ENCODE measurements around the gene ABCB7.
A peak's percentile ranks its signal among the peaks of the same experiment; 100 is the strongest.
"Not testable (repeated sequence)": the region's sequence is repeated elsewhere in the genome, so short reads cannot be mapped to it uniquely, and the experiment has no call there.

Gene ABCB7

DNA sequence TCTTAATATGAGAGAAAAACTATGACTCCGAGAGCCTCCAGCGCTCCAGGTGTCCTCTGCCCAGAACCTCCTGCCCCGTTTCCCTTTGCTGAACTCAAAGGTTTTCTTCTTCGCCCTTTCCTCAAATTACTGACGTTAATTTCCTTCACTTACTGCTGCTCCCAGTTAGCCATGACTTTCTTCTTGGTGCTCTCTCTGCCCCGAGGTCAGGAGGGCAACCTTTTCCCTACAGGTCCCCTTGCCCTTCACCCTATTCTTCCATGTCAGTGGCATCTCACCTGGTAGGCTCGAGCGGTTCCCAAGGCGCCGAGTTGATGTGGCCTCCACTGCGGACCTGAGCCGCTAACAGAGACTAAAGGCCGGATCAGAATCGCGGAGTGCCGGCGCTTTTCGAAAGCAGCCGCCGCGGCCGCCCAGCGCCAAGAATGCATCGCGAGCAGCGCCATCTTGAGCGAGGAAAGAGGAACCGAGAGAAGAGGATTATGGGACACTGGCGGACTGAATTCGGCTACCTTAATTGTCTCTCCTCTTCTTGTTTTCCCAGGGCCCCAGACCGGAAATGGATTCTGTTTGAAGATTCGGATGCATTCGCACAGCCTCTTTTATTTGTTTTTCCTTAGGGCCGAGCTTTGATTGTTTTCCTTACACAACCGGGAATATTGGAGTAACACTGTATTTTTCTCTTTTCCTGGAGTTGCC, at the start of gene ABCB7:
Gene ABCB7 (minus strand): TSS at position 457 of the 699 bp plus-strand sequence. CDS start 11 bp downstream, at position 446.
- DNase-seq (ENCODE audit: low spot score): peak; percentile 78

GRCh38 chrX:75188415-75189206, 32.5 kb upstream of the ABCB7 start:
- DNase-seq (ENCODE audit: low spot score): not testable (repeated sequence)

- no peak for DNase-seq (ENCODE audit: low spot score)
Measured at GRCh38 chrX:75181721-75182120, 25.6 kb upstream of the ABCB7 start.

GRCh38 chrX:75179536-75180293, 23.6 kb upstream of the ABCB7 start:
- not testable (repeated sequence) for DNase-seq (ENCODE audit: low spot score)

DNA sequence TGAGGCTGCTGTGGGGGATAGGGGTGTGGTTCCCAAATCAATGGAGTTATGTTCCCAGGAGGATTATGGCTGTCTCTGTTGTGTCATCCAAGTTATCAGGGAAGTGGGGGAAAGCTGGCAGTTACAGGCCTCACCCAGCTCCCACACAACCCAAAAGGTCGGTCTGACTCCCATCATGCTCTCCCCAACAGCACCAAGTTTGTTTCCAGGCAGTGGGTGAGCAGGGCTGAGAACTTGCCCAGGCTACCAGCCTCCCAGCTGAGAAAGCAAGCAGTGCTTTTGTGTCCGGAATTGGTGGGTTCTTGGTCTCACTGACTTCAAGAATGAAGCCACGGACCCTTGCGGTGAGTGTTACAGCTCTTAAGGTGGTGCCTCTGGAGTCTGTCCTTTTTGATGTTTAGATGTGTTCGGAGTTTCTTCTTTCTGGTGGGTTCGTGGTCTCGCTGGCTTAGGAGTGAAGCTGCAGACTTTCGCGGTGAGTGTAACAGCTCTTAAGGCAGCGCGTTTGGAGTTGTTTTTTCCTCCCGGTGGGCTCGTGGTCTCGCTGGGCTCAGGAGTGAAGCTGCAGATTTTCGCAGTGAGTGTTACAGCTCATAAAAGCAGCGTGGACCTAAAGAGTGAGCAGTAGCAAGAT, 16.3 kb upstream of the ABCB7 start:
- DNase-seq (ENCODE audit: low spot score): not testable (repeated sequence)

GRCh38 chrX:75158054-75158453, 2.0 kb upstream of the ABCB7 start:
- no peak for DNase-seq (ENCODE audit: low spot score)

DNA sequence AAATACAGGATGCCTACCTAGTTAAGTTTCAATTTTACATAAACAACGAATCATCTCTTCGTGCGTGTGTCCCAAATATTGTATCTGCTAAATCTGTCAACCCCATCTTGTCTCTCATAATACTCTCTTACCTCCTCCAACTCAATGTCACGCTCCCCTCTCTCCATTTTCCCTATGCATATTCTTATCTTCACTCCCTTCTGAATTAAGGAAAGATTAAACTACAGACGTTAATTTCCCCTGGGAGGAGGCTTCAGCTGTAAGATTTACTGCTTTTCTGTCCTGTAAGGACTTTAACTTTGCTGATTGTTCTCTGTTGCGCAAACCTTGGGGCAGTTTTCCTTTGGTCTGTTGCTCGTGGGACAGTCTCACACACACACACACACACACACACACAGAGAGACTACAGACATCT, 455 bp upstream of the ABCB7 start:
- peak; percentile 21 for DNase-seq (ENCODE audit: low spot score)

GRCh38 chrX:75155447-75155826, 646 bp downstream of the ABCB7 start:
- no peak for DNase-seq (ENCODE audit: low spot score)

DNA sequence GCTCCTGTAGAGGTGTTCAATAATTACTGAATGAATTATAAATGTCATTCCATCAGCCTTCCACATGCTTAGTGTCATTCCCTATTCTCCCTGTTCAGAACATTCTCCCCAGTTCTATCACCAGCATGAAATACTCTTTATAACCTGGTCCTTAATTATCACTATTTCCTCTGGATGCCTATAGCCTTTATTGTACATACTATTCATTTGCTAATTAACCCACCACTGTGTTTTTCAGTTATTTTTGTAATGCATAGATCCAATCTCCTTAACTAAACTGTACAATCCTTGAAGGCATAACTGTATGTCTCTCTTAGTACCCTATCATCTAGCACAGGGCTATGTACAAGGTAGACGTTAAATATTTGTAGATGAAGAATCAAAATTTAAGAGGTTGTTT, 1.2 kb downstream of the ABCB7 start:
- no peak for DNase-seq (ENCODE audit: low spot score)

GRCh38 chrX:75151827-75152592, 4.1 kb downstream of the ABCB7 start:
- no peak for DNase-seq (ENCODE audit: low spot score)

DNA sequence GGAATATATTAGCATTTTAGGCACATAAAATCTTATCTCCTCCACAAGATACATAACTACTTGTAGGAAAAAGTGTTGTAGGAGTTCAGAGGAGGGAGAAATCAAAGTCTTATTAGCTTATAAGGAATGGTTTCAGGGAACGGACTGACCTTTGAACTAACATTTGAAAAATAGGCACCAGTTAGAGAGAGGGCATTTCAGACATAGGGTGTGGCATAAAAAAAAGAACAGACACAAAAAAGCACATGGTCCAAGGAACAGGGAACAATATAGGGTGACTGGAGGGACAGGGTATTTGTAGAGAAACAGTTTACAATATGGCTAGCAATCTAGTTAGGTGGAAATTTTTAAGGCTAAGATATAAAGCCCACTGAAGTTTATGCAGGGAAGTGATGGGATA, 6.4 kb downstream of the ABCB7 start:
- no peak for DNase-seq (ENCODE audit: low spot score)

DNA sequence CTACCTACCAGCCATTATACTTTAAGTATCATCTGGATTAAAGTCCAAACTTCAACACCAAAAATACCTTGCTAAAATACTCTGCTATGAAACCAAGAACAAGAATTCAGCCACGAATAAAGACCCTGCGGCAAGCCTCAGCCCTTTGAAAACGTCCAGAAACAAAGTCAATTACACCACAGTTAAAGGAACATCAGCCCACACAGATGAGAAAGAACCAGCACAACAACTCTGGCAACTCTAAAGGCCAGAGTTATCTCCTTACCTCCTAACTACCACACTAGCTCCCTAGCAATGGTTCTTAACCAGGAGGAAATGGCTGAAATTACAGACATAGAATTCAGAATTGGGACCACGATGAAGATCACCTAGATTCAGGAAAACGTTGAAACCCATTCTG, 23.4 kb downstream of the ABCB7 start:
- no peak for DNase-seq (ENCODE audit: low spot score)

- DNase-seq (ENCODE audit: low spot score): peak; percentile 26
Measured at GRCh38 chrX:75131973-75132627, 24.0 kb downstream of the ABCB7 start.

DNA sequence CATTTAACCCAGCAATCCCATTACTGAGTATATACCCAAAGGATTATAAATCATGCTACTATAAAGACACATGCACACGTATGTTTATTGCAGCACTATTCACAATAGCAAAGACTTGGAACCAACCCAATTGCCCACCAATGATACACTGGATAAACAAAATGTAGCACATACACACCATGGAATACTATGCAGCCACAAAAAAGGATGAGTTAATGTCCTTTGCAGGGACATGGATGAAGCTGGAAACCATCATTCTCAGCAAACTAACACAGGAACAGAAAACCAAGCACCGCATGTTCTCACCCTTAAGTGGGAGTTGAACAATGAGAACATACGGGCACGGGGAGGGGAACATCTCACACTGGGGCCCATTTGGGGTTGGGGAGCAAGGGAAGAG, 27.0 kb downstream of the ABCB7 start:
- DNase-seq (ENCODE audit: low spot score): not testable (repeated sequence)

- DNase-seq (ENCODE audit: low spot score): no peak
Measured at GRCh38 chrX:75118296-75118695, 37.8 kb downstream of the ABCB7 start.

GRCh38 chrX:75115707-75116413, 40.2 kb downstream of the ABCB7 start:
- DNase-seq (ENCODE audit: low spot score): no peak

GRCh38 chrX:75114638-75115037, 41.4 kb downstream of the ABCB7 start:
- no peak for DNase-seq (ENCODE audit: low spot score)

- DNase-seq (ENCODE audit: low spot score): no peak
Measured at GRCh38 chrX:75113664-75114063, 42.4 kb downstream of the ABCB7 start.

DNA sequence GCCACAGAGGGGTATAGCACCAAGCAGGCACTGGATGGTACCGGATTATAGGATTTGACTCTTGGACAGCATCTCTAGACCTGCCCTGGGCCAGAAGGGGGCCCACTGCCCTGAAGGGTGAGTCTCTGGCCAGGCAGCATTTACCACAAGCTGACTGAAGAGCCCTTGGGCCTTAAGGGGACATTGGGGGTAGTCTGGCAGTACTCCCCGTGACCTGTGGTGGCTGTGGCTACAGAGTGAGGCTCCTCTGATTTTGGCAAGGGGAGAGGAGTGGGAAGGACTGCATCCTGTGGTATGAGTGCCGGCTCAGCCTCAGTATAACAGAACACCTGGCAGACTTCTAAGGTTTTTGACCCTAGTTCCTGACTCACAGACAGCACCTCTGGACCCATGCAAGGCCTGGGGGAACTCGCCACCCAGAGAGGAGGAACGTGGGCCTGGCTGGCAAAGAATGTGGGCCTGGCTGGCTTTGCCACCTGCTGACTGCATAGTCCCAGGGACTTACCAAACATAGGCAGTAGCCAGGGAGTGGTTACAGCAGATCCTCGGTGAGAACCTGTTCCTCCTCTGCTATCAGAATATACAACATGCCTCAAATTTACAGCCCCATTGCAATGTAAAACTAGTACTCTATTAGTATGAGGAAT, 48.1 kb downstream of the ABCB7 start:
- DNase-seq (ENCODE audit: low spot score): no peak

- DNase-seq (ENCODE audit: low spot score): no peak
Measured at GRCh38 chrX:75106772-75107171, 49.3 kb downstream of the ABCB7 start.
